CD4-positive, alpha-beta T cell treated with Interleukin-10 for 1 hour (primary cell): ENCODE results near the gene VPS26B.
A peak's percentile ranks its signal among the peaks of the same experiment; 100 is the strongest.
"Not testable (repeated sequence)": the region's sequence is repeated elsewhere in the genome, so short reads cannot be mapped to it uniquely, and the experiment has no call there.

ENCODE experiments used
- DNase-seq: peaks from one replicate; pipeline ENCODE4 v3.0.0-alpha.2; 2020

The VPS26B gene

DNA sequence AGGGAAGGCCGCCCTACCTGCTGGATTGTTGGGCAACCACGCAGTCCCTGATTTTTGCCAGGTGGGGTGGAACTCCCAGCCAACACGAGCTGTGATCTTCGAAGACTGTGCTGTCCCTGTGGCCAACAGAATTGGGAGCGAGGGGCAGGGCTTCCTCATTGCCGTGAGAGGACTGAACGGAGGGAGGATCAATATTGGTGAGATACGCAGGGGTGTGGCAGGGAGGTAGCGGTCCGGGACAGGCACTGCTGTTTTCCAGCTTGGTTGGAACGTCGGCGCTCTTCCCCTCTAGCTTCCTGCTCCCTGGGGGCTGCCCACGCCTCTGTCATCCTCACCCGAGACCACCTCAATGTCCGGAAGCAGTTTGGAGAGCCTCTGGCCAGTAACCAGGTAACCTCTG, 36.5 kb downstream of the VPS26B start:
- DNase-seq: no peak

- peak; percentile 54 for DNase-seq
Measured at GRCh38 chr11:134261626-134262488, 37.4 kb downstream of the VPS26B start.

DNA sequence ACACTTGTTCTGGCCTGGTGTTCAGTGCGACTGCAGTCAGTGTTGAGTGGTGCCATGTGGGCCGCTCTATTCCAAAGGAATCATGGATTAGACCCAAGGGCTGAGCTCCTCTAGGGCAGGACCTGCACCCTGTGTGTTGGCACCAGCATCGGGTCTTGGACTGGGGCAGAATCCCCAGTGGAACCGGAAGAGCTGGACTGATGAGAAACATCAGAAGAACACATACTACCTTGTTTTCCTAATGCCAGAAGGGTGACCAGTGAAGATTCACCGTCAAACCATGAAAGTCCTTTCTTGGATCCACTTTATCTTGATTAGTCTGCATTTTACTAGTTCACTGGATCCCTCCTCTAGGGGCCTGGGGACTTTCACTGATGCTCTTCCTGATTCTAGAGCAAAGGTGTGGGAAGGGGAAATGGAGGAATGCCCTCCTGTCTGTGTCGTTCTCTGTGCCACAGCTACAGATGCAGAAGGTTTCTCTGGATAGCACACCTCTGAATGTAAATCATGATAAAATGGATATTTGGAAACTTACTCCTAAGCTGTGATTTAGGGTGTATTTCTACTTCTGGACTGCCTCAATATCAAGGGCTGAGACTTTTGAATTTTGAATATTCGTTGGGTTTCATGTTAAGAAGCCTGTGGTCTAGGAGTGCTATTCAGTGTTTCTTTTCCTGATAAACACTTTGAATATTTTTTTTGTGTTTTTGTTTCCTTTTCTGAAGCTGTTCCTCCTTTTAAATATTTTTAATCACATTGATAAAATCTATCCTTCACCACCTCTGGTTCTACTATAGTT, 40.7 kb downstream of the VPS26B start:
- no peak for DNase-seq

- DNase-seq: no peak
Measured at GRCh38 chr11:134266440-134266839, 42.0 kb downstream of the VPS26B start.

DNA sequence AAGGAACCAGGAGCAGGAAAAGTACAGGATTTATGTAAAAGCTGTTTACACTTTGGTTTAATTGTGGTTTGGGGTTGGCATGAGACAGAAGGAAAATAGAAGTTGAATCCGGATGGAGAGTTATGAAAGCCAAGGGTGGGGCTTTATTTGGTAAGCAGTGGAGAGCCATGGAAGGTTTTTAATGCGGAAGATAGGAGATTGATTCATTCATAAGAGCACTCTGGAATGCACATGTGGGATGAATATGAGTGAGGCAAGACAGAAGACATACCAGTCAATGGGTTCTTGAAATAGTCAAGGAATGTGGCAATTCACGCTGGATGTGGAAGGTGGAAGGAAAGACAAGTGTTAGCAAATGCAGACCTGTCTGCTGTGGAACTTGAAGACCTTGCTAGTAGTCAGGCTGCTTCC, 42.4 kb downstream of the VPS26B start:
- no peak for DNase-seq

GRCh38 chr11:134267461-134267860, 43.0 kb downstream of the VPS26B start:
- DNase-seq: no peak

DNA sequence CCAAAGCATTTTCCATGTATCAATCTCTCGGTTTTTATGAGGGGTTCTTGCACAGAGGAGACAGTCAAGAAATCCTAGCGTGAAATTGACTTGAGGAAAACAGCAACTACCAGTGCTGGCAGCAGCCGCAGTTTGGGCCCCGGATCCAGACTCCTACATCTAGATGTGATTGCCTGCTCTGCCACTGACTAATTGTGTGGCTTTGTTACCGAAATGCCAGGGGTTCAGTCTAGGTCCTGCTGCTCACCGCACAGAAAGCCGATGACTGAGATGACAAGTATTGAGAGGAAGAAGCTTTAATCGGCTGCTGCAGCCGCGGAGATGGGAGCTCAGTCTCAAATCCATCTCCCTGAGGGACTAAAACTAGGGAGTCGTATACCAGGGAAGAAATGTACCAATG, 43.5 kb downstream of the VPS26B start:
- DNase-seq: no peak

- peak; percentile 57 for DNase-seq
Measured at GRCh38 chr11:134270250-134270714, 45.8 kb downstream of the VPS26B start.

DNA sequence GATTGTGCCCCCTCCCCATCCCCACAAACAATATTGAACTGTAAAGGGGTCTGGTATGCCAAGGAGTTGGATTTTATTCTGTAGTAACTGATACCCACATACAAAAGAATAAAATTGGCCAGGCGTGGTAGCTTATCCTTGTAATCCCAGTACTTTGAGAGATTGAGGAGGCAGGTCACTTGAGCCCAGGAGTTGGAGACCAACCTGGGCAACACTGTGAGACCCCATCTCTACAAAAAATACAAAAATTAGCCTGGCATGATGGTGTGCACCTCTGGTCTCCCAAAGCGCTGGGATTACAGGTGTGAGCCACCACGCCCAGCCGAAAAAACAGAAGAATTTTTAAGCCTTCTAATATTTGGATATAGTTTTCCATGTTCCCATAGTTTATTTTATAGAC, 47.5 kb downstream of the VPS26B start:
- DNase-seq: no peak

GRCh38 chr11:134272381-134273316, 48.2 kb downstream of the VPS26B start:
- no peak for DNase-seq

DNA sequence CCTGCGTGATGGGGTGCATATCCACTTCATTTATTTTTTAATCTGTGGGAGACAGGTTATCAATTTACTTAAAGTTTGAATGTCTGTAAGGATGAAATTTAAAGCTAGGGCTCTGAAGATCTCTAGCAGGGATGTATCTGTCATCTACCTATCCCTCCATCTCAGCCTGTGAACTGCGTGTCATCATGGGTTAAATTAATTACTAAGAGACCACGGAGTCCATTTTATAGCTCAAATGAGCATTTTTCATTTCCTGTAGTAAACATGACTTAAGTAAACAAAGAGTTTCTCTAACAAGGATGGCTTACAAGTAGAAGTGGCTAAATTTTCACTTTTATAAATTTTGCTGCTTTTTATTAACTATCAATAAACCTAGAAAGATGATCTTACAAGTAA, 48.8 kb downstream of the VPS26B start:
- no peak for DNase-seq

GRCh38 chr11:134275188-134275533, 50.7 kb downstream of the VPS26B start:
- DNase-seq: no peak

DNA sequence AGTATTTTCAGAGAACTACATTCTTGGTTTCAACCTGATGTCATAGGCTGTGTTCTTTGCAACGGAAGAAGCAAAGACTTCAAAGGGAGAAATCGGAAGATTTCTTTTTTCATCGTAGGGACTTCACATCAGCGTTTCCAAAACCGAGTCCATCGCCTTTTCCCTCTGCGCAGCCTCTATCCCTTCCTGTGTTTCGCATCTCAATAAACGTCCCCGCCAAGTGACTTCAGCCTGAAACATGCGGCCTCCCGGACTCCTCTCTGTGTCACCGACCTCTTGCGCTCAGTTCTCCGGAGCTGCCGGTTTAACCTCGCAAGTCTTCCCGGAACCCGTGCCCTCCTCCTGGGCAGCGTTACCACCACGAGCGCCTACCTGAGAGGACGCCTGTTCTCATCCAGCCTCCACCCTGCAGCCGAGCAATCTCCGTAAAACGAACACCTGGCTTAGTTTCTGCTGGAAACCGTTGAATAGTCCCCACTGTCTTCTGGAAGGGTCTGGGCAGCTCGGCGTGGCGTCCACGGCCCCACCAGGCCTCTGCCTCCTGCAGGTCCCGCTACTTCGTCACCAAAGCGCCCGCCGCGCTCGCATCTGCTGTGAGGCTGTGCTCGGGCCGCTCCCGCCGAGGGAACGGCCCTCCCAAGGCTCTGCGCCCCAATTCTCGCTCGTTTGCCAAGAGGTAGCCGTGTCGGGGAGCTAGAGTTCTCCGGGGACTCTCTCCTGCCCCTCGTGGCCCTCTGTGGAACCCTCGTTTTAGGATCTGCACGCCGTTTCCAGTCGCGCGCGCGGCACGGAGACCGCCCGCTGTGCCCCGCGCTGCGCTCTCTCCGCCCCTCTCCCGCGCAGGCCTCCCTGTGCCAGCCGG, 51.3 kb downstream of the VPS26B start, which contains the start of gene GLB1L3:
TSS of gene GLB1L3 (plus strand) at position 846 of the 862 bp plus-strand sequence. CDS start 362 bp downstream, outside the sequence.
- DNase-seq: peak; percentile 83

DNA sequence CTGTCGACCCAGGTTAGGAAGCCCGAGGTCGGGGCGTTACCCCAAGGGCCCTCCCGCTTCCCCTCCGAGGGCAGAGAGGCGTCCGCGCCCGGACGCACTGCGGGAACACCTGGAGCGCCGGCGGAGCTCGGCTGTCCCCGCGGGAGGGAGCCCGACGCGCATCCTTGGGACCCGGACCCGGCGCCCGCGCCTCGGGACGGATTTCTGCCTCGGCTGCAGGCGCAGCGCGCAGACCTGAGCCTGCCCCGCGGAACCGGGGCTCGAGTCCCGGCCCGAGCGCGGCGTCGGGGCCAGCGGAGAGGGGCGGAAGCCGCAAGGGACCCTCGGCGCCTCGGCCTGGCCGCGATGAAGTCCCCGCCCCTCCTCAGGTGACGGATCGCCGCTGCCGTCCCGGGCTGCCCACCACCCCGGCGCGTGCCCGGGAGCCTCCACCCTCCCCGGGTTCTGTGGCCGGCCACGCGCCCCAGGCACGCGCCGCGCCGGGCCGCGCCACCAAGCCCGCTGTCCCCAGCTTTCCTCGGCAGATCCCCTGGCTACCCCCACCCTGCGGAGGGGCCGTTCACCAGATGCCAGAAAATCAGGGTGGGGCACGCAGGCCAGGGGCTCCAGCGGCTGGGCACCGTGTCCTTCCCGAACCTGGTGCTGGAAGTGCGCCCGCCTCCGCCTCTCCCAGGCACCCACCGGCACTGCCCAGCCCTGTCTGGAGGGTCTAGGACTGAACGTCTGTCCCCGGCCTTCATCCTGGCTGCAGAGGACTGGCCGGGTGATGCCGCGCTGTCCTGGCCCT, 52.1 kb downstream of the VPS26B start:
- DNase-seq: no peak

DNA sequence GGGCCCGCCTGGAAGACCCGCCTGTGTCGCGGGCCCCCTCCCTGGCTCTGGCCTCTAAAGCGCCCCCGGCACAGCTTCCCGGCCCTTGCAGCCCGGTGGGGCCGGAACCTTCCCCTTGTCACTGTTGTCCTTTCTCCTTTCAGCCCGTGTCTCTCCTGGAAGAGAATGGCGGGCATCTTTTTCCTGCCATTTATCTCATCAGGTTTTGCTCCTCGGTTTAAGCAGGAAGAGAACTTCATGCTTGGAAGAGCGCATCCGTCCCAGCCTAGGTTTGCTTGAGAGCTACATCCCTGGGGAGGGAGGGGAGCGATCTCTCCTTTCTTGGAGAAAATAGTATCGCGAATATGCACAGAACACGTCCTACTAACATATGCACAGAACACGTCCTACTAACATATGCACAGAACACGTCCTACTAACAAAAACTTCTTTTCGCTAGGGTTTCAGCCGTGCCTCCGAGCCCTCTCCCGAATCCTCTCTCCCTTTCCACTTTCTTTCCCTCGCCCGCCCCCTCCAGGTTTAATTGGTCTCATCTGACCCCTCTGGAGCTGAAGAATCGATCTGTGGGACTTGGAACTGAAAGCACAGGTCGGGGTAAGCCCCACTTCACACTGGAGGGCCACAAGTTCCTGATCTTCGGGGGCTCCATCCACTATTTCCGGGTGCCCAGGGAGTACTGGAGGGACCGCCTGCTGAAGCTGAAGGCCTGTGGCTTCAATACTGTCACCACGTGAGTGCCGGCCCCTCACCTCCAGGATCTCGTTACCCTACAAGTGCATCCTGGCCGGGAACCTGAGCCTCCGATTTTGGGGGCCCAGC, 52.9 kb downstream of the VPS26B start:
- DNase-seq: no peak

DNA sequence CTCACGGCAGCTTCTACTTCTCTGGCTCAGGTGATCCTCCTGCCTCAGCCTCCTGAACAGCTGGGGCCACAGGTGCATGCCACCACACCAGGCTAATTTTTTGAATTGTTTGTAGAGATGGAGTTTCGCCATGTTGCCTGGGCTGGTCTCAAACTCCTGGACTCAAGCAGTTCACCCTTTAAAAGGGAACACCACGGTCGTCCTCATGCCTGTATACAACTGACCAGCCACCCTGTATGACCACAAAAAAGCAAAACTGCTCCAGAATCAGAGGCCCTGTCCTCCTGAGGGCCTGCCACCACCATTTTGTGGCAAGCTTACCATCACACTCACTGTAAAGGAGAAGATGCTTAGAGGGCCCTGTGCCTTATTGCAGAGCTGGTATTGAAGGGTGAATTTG, 53.9 kb downstream of the VPS26B start:
- no peak for DNase-seq

DNA sequence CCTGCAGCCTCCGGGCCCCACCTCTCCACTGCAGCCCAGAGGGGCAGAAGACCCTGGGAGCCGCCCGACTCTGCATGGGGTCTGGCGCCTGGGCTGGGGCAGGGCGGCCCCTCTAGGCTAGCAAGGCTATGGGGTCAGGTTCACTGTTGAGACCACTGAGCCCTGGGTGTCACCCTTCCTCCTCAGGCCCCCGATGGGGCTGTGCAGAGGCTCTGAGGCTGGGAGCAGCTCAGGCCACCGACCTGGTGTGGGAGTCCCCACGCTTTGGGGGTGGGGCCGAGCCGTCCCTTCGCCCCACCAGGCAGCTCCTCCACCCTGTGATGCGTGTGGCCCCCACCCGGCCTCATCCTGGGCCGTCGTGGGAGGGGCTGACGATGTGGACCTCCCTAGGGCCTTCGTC, 57.2 kb downstream of the VPS26B start:
- DNase-seq: not testable (repeated sequence)

DNA sequence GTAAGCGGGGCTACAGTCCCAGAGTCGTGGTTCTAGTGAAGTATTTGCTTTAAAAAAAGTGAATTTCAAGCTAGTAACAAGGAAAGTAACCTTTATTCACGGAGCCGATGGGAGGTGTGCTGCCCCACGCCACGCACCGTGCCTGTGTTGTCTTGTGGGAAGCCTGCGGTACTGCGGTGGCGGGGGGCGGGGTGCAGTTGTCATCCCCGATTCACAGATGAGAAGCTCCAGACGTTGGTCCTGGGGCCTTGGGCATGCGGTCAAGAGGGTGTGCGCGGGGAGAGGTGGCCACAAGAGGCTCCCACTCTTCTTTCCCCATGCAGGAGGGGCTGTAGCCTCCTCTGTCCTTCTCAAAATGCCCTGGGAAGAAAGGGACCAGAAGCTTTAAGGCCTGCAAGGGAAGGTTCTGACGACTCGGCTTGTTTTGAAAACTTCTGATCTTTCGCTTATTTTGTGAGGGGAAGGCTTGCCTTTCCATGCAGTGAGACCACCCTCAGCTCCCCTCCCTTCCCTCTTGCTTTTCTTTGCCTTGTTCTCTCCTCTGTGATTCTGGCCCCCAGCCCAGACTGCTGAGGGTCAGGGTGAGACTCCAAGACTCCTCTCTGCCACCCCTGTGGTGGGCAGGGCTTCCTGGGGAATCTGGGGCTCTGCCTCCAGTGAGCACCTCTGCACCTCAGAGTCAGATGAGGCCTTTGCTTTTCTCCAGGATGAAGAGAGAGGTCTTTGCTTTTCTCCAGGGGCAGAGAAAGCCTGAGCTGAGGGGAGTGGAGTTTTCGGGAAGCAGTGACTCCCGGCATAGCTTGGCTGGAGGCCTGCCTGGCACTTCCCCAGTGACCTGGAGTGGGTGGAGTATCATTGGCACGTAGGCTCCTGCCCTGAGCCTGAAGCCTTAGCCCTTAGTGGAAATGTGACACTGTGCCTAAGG, 57.9 kb downstream of the VPS26B start:
- no peak for DNase-seq
